ENCODE data around the gene TCF25.
"Not testable (repeated sequence)": the region's sequence is repeated elsewhere in the genome, so short reads cannot be mapped to it uniquely, and the experiment has no call there.

The TCF25 gene

DNA sequence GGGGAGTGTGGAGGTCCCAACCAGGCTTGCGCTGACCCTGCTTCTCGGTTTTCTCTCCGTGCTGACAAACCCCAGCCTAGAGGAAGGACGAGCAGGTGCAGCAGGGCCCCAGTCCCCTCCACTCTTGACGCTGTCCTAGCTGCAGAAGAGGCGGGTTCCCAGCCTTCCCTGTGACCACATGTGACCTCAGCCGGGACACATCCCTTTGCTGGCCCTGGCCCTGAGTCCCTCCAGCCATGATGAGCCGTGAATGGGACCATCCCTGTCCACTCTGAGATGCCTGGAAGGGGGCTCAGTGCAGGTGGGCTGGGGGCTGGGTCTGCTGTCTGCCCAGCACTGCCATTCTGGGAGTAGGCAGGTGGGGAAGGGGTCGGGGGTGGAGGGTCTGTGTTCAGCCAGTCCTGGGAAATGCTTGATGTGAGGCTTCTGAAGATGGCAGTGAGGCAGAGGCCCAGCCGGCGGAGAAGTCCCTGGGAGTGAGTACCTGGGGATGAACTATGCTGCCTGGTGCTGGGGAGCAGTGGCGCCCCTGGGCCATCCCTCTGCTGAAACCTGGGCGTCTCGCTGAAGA, 47.8 kb downstream of the TCF25 start:
- no peak for DNase-seq

DNA sequence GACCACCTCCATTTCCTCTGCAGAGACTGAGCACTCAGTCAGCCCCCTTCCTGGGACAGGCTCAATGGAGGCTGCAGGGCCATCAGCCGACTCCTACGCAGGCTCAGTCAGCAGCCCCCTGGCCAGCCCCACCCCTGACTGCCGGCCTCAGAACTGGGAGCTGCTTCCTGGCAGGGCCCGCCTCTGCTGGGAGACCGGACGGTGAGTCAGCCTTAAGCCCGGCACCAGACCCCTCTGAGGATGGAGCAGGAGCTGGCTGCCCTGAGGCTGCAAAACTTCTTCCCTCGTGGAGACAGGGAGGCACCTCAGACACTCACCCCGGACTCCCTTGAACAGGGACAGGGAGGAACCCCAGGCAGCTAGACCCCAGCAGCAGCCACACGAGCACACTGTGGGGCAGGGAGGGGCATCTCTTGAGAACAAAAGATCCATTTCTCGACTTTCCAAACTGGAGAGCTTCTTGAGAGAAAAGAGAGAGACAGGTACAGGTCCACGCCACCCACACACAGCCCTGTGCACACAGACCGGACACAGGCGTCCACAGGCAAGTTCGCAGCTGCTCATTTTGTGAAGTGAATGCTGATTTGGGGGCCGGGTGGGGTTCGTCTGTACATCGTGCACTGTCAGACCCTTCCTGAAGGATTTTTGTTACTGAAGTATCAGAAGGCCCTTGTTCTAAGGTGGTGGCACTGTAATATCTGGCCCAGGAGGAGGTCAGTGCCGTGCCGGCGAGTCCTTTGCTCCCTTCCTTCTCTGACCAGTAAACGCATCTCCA, 48.5 kb downstream of the TCF25 start:
- peak; percentile 95 for DNase-seq

DNA sequence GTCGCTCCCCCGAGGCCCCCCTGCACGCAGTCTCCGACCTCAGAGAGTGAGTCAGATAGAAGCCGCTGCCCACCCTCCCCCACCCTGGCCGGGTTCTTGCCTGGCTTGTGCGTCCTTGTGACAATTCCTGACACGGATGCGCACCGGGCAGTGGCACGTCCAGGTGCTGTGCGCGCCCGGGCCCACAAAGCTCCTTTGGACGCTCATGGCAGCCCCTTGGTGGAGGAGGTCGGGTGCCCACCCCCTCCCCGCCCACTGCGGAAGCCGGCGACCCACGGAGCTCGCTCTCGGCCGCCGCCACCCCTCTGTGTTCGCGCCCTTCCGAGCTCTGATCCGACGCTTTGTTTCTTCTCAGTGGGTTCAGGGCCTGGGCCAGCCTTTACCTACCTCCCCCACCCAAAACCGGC, 49.1 kb downstream of the TCF25 start:
- DNase-seq: peak; percentile 95

DNA sequence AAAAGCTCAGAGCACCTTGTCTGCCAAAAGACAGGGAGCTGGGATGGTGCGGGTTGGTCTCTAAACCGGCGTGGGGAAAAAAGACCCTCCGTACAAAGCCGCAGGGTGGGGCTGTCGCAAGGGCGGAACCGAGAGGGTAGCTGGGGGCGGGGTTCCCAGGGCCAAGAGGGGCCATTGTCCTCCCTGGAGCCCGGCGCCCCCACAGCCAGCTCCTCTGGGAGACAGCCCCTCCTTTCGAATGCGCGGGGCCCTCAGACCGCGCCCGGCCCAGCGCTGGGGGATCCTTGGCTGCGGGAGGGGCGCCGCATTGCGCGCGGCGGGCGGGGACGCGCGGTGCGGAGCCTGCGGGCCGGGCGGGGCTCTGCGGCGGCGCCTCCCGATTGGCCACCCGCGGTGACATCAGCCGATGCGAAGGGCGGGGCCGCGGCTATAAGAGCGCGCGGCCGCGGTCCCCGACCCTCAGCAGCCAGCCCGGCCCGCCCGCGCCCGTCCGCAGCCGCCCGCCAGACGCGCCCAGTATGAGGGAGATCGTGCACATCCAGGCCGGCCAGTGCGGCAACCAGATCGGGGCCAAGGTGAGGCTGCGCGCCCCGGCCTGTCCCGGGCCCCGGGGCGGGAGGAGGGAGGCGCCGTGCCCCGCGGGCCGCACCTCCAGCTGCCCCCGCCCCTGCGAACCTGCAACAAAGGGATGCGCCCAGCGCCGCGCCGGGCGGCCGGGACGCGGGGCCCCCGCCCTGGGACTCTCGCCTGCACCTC, 49.7 kb downstream of the TCF25 start, which contains the start of gene TUBB3:
TUBB3 (plus strand) TSS at position 459 of the 756 bp plus-strand sequence; CDS start at position 519, 60 bp downstream.
- peak; percentile 88 for DNase-seq

DNA sequence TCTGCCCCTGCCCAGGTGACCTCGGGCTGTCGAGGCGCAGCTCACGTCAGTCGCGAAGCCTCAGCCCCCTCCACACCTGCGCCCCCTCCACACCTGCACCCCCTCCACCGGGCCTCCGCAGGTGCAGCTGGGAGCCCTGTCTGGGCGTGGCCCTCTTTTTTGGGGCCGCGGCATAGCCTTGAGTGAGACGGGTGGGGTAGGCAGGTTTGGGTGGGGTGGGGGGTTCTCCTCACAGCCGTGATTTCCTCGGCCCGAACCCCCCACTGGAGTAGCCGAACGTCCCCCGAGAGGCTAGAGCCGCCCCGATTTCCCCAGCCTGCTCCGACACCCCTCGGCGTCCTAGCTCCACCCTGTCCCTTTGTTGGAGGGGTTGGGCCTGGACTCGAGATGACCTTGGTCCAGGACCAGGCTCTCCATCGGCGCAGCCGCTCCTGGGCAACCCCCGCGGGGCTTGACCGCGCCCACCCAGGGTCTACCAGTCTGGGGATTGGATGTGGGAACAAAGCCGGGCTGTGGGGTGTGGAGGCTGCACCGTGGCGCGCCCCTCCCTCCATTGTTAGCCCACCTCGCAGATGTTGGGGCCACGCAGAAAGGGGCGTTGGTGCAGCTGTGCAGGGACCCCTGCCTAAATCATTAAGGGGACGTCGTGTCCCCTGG, 50.4 kb downstream of the TCF25 start:
- DNase-seq: no peak

DNA sequence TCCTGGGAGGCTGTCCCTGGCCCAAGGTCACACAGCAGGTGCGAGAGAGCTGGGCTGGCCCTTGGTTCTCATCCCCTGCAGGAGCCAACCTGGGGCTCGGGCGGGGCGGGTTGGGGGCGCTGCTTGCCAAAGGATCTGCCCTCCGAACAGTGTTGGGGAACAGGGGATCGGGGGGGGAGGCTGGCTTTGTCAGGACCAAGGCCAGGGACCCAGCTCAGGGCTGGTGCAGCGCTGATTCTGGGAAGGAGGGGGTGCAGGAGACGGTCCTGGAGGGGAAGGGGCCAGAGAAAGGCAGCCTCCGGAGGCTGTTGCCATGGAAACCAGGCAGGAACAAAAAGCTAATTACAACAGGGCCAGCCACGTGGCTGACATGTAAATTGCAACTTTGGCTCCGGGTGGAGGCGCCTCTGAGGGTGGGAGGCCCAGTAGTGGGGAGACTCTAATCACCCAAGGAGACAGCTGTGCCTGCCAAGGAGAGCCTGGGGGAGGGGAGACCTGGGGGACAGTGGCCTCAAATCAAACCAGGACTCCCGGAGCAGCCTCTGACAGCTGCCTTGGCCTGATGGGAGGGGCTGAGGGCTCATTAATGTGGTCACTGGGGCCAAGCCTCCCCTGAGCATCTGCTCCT, 51.0 kb downstream of the TCF25 start:
- DNase-seq: peak; percentile 56

DNA sequence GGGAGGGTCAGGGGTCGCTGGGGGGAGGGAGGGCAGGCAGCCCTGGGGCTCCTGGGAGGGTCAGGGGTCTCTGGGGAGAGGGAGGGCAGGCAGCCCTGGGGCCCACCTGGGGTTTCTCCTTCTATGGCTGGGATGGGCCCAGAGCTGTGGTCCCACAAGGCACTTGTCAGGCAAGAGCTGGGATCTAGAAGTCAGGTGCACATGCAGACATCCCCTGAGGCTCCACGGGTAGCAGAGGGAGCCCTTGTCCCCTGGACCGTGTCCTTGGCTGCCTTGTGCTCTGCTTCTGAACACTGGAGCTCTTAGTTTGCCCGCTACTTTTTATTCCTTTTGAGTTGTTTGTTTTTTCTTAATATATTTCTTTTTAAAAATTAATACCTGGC, 51.5 kb downstream of the TCF25 start:
- no peak for DNase-seq

DNA sequence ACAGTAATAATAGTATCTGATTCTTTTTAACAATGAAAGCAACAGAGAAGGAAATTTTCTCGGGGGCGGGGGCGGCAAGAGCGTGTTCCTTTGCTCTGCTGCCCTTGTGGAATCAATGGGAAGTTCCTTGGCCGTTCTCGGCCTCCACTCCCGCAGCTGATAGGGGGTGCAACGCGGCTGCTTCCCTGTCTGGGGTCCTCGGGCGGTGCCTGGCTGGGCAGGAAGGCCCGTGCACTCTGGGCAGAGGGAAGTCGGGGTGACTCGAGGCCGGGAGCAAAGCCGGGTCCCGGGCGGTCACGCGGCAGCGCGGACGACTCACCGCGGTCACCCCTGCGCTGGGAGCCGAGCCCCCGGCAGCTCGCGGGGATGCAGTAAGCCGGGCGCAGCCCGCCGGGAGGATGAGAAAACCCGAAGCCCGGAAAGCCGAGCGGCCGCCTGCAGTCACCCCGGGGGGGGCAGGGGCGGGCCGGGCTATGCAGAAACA, 52.2 kb downstream of the TCF25 start:
- DNase-seq: peak; percentile 26

DNA sequence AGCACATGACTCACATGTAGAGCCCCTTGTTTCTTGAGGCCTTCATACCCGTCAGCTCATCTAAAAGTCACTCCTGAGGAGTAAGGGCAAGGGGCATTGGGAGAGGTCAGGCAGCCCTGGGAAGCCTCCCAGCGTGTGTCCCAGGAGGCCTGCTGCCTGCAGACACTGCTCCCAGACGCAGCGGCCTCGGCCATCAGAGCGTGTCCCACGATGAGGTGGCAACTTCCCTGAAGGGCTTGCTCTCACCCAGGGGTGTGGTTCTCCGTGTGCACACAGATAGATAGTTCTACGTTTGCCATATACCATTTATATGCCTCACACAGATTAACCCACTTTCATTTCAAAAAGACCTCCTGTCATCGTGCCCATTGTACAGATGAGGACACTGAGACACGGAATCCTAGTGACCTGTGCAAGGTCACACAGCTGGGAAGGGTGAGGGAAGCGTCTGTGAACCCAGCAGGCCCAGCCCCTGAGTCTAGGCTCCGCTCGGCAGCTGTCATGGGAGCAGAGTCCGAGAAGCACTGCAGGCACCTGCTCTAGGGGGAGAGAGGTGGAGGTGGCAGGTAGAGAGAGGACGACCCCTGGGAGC, 58.0 kb downstream of the TCF25 start:
- DNase-seq: no peak

DNA sequence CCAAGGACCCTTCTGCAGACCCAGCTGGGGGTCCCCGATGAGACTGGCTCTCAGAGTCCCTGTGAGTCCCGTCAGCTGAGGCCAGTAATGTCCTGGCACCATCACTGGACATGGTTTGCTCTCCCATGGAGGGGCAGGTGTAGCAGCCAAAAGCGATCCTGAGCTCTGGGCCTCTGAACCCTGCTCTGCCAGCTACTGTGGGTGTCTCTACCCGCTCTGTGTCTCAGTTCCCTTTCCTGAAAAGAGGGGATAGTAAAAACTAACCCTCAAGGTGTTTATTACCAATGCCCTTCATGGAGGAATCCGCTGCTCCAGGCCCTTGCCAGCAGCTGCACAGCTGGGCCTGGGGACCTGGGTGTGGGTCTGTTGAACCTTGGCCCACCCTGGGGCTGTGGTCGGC, 58.6 kb downstream of the TCF25 start:
- DNase-seq: no peak

DNA sequence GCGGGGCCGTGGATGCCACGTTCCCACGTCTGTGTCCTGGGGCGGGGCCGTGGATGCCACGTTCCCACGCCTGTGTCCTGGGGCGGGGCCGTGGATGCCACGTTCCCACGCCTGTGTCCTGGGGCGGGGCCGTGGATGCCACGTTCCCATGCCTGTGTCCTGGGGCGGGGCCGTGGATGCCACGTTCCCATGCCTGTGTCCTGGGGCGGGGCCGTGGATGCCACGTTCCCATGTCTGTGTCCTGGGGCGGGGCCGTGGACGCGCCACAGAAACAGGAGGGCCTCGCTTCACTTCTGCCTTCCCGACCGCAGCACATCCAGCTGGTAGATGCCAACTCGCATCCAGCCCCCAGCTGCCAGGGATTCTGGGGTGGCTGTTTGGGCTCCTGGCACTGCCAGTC, 60.6 kb downstream of the TCF25 start:
- not testable (repeated sequence) for DNase-seq

DNA sequence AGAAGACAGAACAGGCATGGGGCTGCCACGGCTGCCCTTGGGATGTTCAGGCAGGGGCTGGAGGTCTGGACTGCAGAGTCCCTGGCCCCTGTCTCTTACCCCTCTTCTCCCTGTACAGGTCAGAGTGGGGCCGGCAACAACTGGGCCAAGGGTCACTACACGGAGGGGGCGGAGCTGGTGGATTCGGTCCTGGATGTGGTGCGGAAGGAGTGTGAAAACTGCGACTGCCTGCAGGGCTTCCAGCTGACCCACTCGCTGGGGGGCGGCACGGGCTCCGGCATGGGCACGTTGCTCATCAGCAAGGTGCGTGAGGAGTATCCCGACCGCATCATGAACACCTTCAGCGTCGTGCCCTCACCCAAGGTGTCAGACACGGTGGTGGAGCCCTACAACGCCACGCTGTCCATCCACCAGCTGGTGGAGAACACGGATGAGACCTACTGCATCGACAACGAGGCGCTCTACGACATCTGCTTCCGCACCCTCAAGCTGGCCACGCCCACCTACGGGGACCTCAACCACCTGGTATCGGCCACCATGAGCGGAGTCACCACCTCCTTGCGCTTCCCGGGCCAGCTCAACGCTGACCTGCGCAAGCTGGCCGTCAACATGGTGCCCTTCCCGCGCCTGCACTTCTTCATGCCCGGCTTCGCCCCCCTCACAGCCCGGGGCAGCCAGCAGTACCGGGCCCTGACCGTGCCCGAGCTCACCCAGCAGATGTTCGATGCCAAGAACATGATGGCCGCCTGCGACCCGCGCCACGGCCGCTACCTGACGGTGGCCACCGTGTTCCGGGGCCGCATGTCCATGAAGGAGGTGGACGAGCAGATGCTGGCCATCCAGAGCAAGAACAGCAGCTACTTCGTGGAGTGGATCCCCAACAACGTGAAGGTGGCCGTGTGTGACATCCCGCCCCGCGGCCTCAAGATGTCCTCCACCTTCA, 61.5 kb downstream of the TCF25 start:
- DNase-seq: no peak

DNA sequence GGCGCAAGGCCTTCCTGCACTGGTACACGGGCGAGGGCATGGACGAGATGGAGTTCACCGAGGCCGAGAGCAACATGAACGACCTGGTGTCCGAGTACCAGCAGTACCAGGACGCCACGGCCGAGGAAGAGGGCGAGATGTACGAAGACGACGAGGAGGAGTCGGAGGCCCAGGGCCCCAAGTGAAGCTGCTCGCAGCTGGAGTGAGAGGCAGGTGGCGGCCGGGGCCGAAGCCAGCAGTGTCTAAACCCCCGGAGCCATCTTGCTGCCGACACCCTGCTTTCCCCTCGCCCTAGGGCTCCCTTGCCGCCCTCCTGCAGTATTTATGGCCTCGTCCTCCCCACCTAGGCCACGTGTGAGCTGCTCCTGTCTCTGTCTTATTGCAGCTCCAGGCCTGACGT, 62.2 kb downstream of the TCF25 start:
- not testable (repeated sequence) for DNase-seq

DNA sequence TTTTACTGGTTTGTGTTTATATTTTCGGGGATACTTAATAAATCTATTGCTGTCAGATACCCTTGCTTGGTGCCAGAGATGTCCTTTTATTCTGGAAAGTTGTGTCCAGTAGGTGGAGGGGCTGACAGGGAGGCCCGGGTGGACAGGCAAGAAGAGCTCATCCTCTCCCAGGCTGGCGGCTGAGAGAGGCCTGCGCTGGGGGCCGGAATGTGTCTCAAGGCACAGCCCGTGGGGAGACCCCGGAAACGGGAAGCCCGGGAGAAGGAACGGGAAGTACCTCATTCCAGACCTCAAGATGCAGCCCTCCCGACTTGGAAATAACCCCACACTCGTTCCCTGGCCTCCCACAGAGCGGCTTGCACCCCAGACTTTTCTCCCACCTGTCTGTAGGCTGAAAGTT, 62.6 kb downstream of the TCF25 start:
- no peak for DNase-seq

DNA sequence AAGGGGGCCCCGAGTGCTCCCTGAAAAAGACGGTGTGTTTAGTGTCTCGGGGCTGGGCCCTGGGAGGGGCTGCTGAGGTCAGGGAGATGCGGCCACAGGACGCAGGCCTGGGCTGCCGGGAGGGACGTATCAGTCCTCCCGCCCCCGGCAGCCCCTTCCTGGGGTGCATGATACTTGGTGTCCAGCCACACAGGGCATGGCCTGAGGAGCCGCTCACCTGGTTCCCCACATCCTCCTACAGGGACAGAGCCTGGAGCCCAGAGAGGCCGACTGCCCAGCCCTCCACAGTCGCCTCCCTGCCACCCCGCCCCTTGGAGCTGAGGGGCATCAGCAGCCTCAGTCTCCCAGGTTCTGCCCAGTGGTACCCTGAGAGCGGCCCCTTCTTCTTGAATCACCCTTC, 63.1 kb downstream of the TCF25 start:
- DNase-seq: no peak

DNA sequence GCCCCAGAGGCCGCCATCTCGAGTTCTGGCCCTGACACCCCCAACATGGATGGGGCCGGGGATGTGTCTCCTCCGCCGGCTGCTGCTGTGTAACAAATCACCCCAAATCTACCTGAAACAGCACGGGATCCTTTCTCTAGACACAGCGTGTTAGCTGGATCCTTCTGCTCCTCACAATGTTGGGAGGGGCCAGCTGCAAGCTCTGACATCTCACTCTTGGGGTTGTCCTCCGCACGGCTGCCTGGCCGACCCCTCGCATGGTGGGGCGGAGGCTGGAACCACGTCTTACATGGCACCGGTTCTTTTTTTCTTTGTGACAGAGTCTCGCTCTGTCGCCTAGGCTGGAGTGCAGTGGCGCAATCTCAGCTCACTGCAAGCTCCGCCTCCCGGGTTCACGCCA, 63.6 kb downstream of the TCF25 start:
- no peak for DNase-seq

DNA sequence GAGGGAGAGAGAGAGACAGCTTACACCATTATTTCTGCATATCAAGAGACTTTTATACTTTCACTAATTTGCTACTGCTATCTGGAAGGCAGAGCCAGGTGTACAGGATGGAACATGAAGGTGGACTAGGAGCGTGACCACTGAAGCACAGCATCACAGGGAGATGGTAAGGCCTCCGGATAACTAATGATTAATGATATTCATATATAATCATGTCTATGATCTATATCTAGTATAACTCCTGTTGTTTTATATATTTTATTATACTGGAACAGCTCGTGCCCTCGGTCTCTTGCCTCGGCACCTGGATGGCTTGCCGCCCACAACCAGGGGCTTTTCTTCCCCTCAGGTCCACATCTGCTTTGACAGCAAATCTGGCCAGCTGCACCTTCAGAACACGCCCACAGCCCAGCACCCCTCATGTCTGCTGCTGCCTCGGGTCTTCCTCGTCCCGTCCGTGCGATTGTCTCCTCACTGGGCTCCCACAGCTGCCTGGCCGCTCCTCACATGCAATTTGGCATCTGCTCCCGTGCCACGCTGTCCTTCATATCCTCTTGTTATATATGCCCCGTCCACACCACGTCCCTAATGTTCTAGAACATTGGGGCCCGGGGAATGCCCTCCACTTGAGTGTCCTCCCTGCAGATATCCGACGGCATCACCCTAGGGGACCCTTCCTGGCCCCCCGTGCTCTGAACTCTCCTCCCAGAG, 64.9 kb downstream of the TCF25 start:
- no peak for DNase-seq

DNA sequence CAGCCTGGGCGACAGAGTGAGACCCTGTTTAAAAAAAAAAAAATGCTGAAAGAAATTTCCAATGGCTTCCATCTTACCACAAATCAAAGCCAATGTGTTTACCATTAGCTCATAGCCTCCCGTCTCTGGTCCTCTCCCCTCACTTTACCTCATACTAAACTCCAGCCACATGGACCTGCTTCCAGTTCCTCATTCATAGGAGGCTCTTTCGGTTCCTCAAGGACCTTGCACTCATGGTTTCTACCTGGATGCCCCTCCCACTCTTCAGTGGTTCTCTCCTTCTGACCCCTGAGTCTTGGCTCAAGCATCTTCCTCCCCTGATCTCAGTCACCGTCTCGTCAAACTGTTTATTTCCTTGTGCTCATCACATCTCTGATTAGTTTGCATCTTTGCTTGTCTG, 71.4 kb downstream of the TCF25 start:
- no peak for DNase-seq

DNA sequence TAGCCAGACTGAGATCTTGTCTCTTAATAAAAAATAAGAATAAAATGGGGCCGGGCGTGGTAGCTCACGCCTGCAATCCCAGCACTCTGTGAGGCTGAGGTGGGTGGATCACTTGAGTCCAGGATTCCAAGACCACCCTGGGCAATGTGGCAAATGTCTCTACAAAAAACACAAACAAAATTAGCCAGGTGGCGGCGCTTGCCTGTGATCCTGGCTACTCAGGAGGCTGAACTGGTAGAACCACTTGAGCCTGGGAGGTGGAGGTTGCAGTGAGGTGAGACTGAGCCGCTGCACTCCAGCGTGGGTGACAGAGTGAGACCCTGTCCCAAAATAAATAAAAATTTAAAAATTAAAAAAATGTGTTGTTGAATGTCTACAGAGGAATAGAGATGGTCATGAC, 72.3 kb downstream of the TCF25 start:
- no peak for DNase-seq

DNA sequence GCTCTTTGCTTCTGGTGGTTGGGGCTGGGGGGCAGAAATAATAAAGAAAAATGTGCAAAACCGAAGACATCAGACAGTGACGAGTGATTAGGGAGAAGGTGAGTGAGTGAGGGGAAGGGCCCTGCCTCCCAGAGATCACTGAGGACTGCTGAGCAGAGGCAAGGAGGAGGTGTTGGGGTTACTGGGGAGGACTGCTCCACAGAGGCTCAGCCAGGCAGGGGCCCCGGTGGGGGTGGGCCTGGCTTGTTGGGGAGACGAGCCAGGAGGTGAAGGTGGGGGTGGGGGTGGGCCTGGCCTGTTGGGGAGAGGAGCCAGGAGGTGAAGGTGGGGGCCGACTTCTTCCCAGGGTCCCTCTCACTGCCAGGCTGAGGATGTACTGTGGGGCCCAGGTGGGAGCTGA, 73.1 kb downstream of the TCF25 start:
- DNase-seq: no peak
